GM12878 (cell line): ENCODE results near the gene CDH15. TPM values are rescaled to one million over a fixed set of nuclear protein-coding genes. Genes with fewer than 3 reads are reported as not detected.

Experiments used
- CBFB ChIP-seq: IDR thresholded peaks from 2 replicates; pipeline ENCODE4 v1.6.1; 2016; ENCODE audit warnings: antibody characterized with exemption, low read depth
- CHD1 ChIP-seq: IDR thresholded peaks from 2 replicates; pipeline ENCODE4 v1.6.1; 2012; ENCODE audit warnings: low read depth, low read length, improper control_type of control experiment
- HSF1 ChIP-seq: fragments of 150-350 bp; IDR thresholded peaks from 2 replicates; pipeline ENCODE4 v1.6.1; 2014; ENCODE audit warnings: mild to moderate bottlenecking, low read depth, low read length
- JUNB ChIP-seq: IDR thresholded peaks from 2 replicates; pipeline ENCODE4 v1.6.1; 2016; ENCODE audit warnings: antibody characterized with exemption, mild to moderate bottlenecking
- KAT2A ChIP-seq: conservative IDR thresholded peaks from 2 replicates; pipeline ENCODE4 v1.6.1; 2011; ENCODE audit warnings: low read depth, low read length; ENCODE audit not compliant: control insufficient read depth
- NRF1 ChIP-seq: conservative IDR thresholded peaks from 2 replicates; pipeline ENCODE4 v1.6.1; 2011; ENCODE audit warnings: mild to moderate bottlenecking, low read depth, low read length, improper control_type of control experiment
- SMAD1 ChIP-seq: fragments of 450-650 bp; IDR thresholded peaks from 2 replicates; pipeline ENCODE4 v1.6.1; 2018; ENCODE audit warnings: mild to moderate bottlenecking, low read depth; ENCODE audit not compliant: partially characterized antibody
- SMAD5 ChIP-seq: IDR thresholded peaks from 2 replicates; pipeline ENCODE4 v1.6.1; 2016; ENCODE audit warnings: antibody characterized with exemption, low read depth
- SP1 ChIP-seq: IDR thresholded peaks from one replicate; pipeline ENCODE4 v1.6.1; 2011; ENCODE audit warnings: low read depth, low read length
- SRF ChIP-seq, 2 experiments: IDR thresholded peaks; 2 replicates each; pipeline ENCODE4 v1.6.1; 2011; ENCODE audit warnings: low read depth in 2 of 2, low read length in 2 of 2, mild to moderate bottlenecking in 1 of 2, moderate library complexity in 1 of 2
- ZBTB4 ChIP-seq: fragments of 450-650 bp; formaldehyde crosslinking; IDR thresholded peaks from 2 replicates; pipeline ENCODE4 v1.4.0; 2022; ENCODE audit warnings: mild to moderate bottlenecking, moderate library complexity
- polyA plus RNA-seq, 11 experiments: library from polyadenylated mRNA; depleted of rRNA in 4 of 11; unstranded in 6 of 11; stranded (reverse) in 5 of 11; fragments of >200 nt; fragmentation: Nextera tagmentation in 4 of 11; fragmentation: Illumina TruSeq in 1 of 11; extraction: Ambion mirVana in 4 of 11; extraction: Trizol in 1 of 11; gene quantifications; 1 replicate in 1 of 11; 2 replicates in 10 of 11; pipeline versions ENCODE4 v1.2.1 to v1.2.3, GENCODE V29; 2011 to 2016; ENCODE audit warnings: inconsistent platforms in 2 of 11, missing spikeins in 2 of 11, low read depth in 1 of 11
- total RNA-seq, 4 experiments: library from RNA; depleted of rRNA in 3 of 4; stranded (reverse); fragments of >200 nt in 3 of 4; fragmentation: Illumina TruSeq in 1 of 4; extraction: Trizol in 1 of 4; gene quantifications; 2 replicates each; pipeline versions ENCODE4 v1.2.1 to v1.2.3, GENCODE V29; 2013 to 2021
- TF ChIP-seq, protein P1 (sequence below): fragments of 450-650 bp; IDR thresholded peaks from 2 replicates; pipeline ENCODE4 v1.6.1; 2018; ENCODE audit warnings: borderline replicate concordance, mild to moderate bottlenecking; ENCODE audit not compliant: partially characterized antibody
- TF ChIP-seq, protein P2 (sequence below): IDR thresholded peaks from 2 replicates; pipeline ENCODE4 v1.6.1; 2012; ENCODE audit warnings: low read length, inconsistent platforms
- TF ChIP-seq, protein P3 (sequence below): fragments of 450-650 bp; IDR thresholded peaks from 2 replicates; pipeline ENCODE4 v1.6.1; 2017; ENCODE audit warnings: mild to moderate bottlenecking
- TF ChIP-seq, protein P4 (sequence below), 3 experiments: IDR thresholded peaks in 2 of 3; conservative IDR thresholded peaks in 1 of 3; 2 replicates each; pipeline ENCODE4 v1.5.1; 2011; ENCODE audit warnings: low read depth in 3 of 3, low read length in 3 of 3, mild to moderate bottlenecking in 3 of 3, control low read depth in 2 of 3, moderate library complexity in 2 of 3, inconsistent platforms in 1 of 3, mixed read lengths in 1 of 3; ENCODE audit not compliant: control insufficient read depth in 2 of 3, insufficient read depth in 1 of 3; ENCODE audit errors: extremely low read depth in 1 of 3

The CDH15 gene
- total and polyA plus RNA-seq, 10 of the 15 experiments (the other 5 are each of a cell fraction or from before 2014, with no cell fraction given): 0.02 to 0.06 TPM; not detected in 8

GRCh38 chr16:89241187-89242007 lies 69.8 kb downstream of the CDH15 start (continued):
- TF ChIP-seq, protein P1, sequence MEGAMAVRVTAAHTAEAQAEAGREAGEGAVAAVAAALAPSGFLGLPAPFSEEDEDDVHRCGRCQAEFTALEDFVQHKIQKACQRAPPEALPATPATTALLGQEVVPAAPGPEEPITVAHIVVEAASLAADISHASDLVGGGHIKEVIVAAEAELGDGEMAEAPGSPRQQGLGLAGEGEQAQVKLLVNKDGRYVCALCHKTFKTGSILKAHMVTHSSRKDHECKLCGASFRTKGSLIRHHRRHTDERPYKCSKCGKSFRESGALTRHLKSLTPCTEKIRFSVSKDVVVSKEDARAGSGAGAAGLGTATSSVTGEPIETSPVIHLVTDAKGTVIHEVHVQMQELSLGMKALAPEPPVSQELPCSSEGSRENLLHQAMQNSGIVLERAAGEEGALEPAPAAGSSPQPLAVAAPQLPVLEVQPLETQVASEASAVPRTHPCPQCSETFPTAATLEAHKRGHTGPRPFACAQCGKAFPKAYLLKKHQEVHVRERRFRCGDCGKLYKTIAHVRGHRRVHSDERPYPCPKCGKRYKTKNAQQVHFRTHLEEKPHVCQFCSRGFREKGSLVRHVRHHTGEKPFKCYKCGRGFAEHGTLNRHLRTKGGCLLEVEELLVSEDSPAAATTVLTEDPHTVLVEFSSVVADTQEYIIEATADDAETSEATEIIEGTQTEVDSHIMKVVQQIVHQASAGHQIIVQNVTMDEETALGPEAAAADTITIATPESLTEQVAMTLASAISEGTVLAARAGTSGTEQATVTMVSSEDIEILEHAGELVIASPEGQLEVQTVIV: no peak
- TF ChIP-seq SMAD1 (peak; percentile 38), HSF1 (no peak), SP1 (no peak), ZBTB4 (CRISPR knock-in tag) (no peak), SRF (IDR thresholded peaks at IDR 0.05; ENCODE audit: low read depth in 2 of 2, low read length in 2 of 2) (no peak), KAT2A (no peak), SMAD5 (peak; percentile 80; the same call in 1 of the 2 replicates), CHD1 (no peak), NRF1 (no peak), CBFB (peak; percentile 29; the same call in 1 of the 2 replicates), JUNB (no peak; the same call in 1 of the 2 replicates)
- TF ChIP-seq, protein P2, sequence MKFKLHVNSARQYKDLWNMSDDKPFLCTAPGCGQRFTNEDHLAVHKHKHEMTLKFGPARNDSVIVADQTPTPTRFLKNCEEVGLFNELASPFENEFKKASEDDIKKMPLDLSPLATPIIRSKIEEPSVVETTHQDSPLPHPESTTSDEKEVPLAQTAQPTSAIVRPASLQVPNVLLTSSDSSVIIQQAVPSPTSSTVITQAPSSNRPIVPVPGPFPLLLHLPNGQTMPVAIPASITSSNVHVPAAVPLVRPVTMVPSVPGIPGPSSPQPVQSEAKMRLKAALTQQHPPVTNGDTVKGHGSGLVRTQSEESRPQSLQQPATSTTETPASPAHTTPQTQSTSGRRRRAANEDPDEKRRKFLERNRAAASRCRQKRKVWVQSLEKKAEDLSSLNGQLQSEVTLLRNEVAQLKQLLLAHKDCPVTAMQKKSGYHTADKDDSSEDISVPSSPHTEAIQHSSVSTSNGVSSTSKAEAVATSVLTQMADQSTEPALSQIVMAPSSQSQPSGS: peak; percentile 17; the same call in 1 of the 2 replicates
- TF ChIP-seq, protein P3, sequence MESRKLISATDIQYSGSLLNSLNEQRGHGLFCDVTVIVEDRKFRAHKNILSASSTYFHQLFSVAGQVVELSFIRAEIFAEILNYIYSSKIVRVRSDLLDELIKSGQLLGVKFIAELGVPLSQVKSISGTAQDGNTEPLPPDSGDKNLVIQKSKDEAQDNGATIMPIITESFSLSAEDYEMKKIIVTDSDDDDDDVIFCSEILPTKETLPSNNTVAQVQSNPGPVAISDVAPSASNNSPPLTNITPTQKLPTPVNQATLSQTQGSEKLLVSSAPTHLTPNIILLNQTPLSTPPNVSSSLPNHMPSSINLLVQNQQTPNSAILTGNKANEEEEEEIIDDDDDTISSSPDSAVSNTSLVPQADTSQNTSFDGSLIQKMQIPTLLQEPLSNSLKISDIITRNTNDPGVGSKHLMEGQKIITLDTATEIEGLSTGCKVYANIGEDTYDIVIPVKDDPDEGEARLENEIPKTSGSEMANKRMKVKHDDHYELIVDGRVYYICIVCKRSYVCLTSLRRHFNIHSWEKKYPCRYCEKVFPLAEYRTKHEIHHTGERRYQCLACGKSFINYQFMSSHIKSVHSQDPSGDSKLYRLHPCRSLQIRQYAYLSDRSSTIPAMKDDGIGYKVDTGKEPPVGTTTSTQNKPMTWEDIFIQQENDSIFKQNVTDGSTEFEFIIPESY: no peak
- TF ChIP-seq, protein P4, sequence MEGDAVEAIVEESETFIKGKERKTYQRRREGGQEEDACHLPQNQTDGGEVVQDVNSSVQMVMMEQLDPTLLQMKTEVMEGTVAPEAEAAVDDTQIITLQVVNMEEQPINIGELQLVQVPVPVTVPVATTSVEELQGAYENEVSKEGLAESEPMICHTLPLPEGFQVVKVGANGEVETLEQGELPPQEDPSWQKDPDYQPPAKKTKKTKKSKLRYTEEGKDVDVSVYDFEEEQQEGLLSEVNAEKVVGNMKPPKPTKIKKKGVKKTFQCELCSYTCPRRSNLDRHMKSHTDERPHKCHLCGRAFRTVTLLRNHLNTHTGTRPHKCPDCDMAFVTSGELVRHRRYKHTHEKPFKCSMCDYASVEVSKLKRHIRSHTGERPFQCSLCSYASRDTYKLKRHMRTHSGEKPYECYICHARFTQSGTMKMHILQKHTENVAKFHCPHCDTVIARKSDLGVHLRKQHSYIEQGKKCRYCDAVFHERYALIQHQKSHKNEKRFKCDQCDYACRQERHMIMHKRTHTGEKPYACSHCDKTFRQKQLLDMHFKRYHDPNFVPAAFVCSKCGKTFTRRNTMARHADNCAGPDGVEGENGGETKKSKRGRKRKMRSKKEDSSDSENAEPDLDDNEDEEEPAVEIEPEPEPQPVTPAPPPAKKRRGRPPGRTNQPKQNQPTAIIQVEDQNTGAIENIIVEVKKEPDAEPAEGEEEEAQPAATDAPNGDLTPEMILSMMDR (IDR thresholded peaks at IDR 0.05 in 2 of 3, conservative IDR thresholded peaks at IDR 0.05 in 1 of 3; ENCODE audit: control insufficient read depth in 2 of 3, extremely low read depth in 1 of 3, insufficient read depth in 1 of 3, low read depth in 3 of 3, low read length in 3 of 3): no peak
